Glutamatergic neuron (in vitro differentiated cells): Measurements from ENCODE around the gene CSTA. TPM values are rescaled to one million over a fixed set of nuclear protein-coding genes. Genes with fewer than 3 reads are reported as not detected.
A peak's percentile ranks its signal among the peaks of the same experiment; 100 is the strongest.

Experiments
- DNase-seq: peaks from one replicate; pipeline ENCODE4 v3.0.0; 2022
- H3K27ac Mint-ChIP-seq: one replicate; pipeline ENCODE4 v1.8.0; 2020; ENCODE audit warnings: mild to moderate bottlenecking, mixed read lengths, inconsistent platforms; ENCODE audit not compliant: unreplicated experiment
- H3K27me3 Mint-ChIP-seq: one replicate; pipeline ENCODE4 v1.8.0; 2020; ENCODE audit warnings: mild to moderate bottlenecking, moderate library complexity, mixed read lengths, inconsistent platforms; ENCODE audit not compliant: unreplicated experiment
- H3K36me3 Mint-ChIP-seq: one replicate; pipeline ENCODE4 v1.8.0; 2020; ENCODE audit warnings: mild to moderate bottlenecking, mixed read lengths, inconsistent platforms; ENCODE audit not compliant: unreplicated experiment
- H3K4me1 Mint-ChIP-seq: one replicate; pipeline ENCODE4 v1.8.0; 2020; ENCODE audit warnings: mild to moderate bottlenecking, low read depth, mixed read lengths, inconsistent platforms; ENCODE audit not compliant: unreplicated experiment
- H3K4me3 Mint-ChIP-seq: one replicate; pipeline ENCODE4 v1.8.0; 2020; ENCODE audit warnings: mild to moderate bottlenecking, mixed read lengths, inconsistent platforms; ENCODE audit not compliant: unreplicated experiment
- H3K9me3 Mint-ChIP-seq: one replicate; pipeline ENCODE4 v1.8.0; 2020; ENCODE audit warnings: mild to moderate bottlenecking, moderate library complexity, mixed read lengths, inconsistent platforms; ENCODE audit not compliant: unreplicated experiment
- total RNA-seq: library from RNA; stranded (reverse); fragmentation: NEBNext Ultra II Directional; extraction: Animal tissue kit (Norgen Biotek cat#: 25700); gene quantifications from one replicate; pipeline ENCODE4 v1.2.1, GENCODE V29; 2021; ENCODE audit not compliant: unreplicated experiment
- TF ChIP-seq, protein P1 (sequence below): fragments of 200-600 bp; sonication (generic); IDR thresholded peaks from one replicate; pipeline ENCODE4 v1.5.0; 2021; ENCODE audit not compliant: partially characterized antibody, unreplicated experiment

CSTA gene
- total RNA-seq, 1 donor from 2014 or later: not detected

DNA sequence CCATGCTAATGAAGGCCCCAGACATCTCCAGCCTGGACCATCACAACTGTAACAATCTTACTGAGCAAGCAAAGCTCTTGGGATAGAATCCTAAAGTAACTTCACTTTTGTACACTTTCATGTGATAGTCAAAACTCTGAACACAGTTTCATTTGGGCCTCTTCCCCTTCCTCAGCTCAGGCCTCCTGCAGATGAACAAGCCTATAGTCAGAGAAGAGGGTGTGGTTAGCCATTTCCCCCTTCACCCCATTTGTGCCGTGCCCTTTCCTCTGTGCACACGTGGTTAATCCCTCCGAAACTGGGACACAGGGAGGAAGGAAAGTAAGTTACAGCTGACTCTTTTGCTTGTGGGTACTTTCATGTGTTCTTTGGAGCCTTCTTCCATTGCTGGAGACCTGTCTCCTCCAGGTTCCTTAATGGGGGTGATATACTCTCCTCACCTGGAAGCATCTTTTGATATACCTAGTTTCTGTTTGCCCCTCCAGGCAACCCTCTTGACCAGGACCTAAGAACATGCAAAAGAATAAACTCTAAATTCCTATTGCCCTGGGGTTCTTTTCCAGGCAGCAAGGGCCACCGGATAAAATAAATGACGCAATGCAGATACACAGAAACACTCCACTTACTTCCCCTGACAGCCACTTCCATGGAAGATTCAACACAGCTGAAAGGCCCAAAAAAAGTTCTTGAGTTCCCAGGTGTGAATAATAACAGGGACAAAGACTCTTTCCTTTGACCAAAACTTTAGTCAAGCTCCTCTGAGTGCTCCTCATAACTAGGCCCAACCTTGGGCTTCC lies 29.6 kb upstream of the CSTA start:
- TF ChIP-seq, protein P1, sequence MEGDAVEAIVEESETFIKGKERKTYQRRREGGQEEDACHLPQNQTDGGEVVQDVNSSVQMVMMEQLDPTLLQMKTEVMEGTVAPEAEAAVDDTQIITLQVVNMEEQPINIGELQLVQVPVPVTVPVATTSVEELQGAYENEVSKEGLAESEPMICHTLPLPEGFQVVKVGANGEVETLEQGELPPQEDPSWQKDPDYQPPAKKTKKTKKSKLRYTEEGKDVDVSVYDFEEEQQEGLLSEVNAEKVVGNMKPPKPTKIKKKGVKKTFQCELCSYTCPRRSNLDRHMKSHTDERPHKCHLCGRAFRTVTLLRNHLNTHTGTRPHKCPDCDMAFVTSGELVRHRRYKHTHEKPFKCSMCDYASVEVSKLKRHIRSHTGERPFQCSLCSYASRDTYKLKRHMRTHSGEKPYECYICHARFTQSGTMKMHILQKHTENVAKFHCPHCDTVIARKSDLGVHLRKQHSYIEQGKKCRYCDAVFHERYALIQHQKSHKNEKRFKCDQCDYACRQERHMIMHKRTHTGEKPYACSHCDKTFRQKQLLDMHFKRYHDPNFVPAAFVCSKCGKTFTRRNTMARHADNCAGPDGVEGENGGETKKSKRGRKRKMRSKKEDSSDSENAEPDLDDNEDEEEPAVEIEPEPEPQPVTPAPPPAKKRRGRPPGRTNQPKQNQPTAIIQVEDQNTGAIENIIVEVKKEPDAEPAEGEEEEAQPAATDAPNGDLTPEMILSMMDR: no peak
- no peak overlapping the region for H3K27ac Mint-ChIP-seq
- H3K4me1 Mint-ChIP-seq: no peaks in the 10 kb centered on the region
- no peaks in the 10 kb centered on the region for H3K27me3 Mint-ChIP-seq
- H3K4me3 Mint-ChIP-seq: no peak overlapping the region
- no peak for DNase-seq
- H3K36me3 Mint-ChIP-seq: no peaks in the 10 kb centered on the region
- no peaks in the 10 kb centered on the region for H3K9me3 Mint-ChIP-seq

DNA sequence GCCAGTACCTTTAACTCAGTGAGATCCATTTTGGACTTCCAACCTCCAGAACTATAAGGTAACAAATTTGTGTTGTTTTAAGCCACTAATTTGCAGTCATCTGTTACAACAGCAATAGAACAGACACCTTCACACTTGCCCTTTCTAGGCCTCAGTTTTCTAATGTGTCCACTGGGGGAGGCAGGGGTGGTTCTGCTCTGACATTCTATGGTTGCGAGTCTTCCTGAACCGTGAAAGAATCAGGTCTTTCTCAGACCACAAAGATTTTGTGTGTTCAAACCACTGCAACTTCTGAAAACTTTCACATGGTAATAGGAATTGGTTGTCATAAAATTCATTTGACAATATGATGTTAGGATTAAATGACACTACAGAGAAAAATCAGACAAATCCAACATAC lies 26.8 kb upstream of the CSTA start:
- Mint-ChIP-seq H3K4me3 (no peak overlapping the region), H3K4me1 (no peaks in the 10 kb centered on the region), H3K27me3 (no peaks in the 10 kb centered on the region), H3K36me3 (no peaks in the 10 kb centered on the region), H3K9me3 (no peaks in the 10 kb centered on the region), H3K27ac (no peak overlapping the region)
- TF ChIP-seq, protein P1: no peak
- DNase-seq: no peak

DNA sequence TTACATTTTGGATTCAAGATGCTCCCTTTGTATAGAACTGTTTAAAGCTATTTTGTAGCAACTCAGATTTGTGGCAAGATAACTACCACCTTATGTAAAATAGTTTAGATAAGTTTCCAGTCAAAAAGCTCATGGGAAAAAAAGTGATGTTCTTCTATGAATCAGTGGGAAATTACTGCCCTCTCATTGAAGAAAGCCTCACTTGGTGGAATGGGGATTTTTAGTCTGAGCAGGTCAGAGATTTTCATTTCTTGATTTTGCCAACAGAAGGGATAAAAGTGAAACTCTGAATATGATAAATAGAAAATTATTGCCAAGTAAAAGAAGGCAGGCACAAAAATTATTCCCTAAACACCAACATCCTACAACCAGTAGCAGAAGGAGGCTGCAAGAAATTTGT lies 25.8 kb upstream of the CSTA start:
- TF ChIP-seq, protein P1: no peak
- H3K27ac Mint-ChIP-seq: no peak overlapping the region
- no peak overlapping the region for H3K4me3 Mint-ChIP-seq
- H3K27me3 Mint-ChIP-seq: no peaks in the 10 kb centered on the region
- no peak for DNase-seq
- H3K9me3 Mint-ChIP-seq: no peaks in the 10 kb centered on the region
- no peaks in the 10 kb centered on the region for H3K4me1 Mint-ChIP-seq
- H3K36me3 Mint-ChIP-seq: no peaks in the 10 kb centered on the region

DNA sequence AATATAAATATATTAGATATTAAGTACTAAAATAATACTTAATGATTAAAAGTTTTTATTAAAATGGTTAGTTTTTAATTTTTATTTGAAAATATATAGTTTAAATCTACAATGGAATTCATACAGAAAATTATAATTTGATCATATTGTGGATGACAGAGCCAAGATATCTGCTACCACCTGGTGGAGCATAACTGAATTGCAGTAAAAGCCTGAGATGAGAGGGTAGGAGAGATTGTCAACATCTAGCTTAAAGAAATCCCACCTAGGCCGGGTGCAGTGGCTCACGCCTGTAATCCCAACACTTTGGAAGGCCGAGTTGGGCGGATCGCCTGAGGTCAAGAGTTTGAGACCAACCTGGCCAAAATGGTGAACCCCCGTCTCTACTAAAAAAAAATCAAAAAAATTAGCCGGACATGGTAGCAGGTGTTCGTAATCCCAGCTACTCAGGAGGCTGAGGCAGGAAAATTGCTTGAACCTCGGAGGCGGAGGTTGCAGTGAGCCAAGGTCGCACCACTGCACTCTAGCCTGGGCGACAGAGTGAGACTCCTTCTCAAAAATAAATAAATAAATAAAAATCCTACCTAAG lies 25.1 kb upstream of the CSTA start:
- TF ChIP-seq, protein P1: peak; percentile 75
- no peak for DNase-seq
- Mint-ChIP-seq H3K4me1 (no peaks in the 10 kb centered on the region), H3K27ac (no peak overlapping the region), H3K27me3 (no peaks in the 10 kb centered on the region), H3K9me3 (no peaks in the 10 kb centered on the region), H3K4me3 (no peak overlapping the region), H3K36me3 (no peaks in the 10 kb centered on the region)

DNA sequence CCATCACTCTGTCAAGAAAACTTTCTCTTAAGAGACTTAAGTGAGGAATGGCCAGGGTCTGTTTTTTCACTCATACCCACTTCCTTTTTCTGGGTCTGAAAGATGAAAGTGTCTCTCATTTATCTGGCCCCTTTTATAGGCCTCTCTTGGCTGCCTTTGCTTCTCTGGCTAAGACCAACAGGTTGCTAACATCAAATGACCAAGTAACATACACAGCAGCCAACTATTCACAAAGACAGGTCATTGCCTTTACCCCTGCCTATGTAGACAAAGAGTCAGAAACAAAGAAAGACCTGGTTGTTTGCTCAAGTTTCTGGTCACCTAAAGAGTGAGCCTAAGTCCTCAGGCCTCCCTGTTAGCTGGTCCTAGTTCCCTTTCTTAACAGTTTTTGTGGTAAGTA lies 24.0 kb upstream of the CSTA start:
- Mint-ChIP-seq H3K36me3 (no peaks in the 10 kb centered on the region), H3K9me3 (no peaks in the 10 kb centered on the region), H3K4me3 (no peak overlapping the region), H3K4me1 (no peaks in the 10 kb centered on the region), H3K27ac (no peak overlapping the region), H3K27me3 (no peaks in the 10 kb centered on the region)
- TF ChIP-seq, protein P1: no peak
- DNase-seq: no peak
